Sigmoid colon (tissue), 7 donors: ENCODE results near the gene CZIB. TPM values are rescaled to one million over a fixed set of nuclear protein-coding genes. Genes with fewer than 3 reads are reported as not detected.

Source experiments
- DNase-seq: peaks from one replicate; pipeline ENCODE4 v3.0.0-alpha.2; 2019
- H3K27ac ChIP-seq, 4 donors: fragments of 200-600 bp; sonication (generic); one replicate each; pipeline ENCODE4 v1.5.1; 2016 to 2019; ENCODE audit warnings: mild to moderate bottlenecking in 1 of 4
- H3K27me3 ChIP-seq, 3 donors: fragments of 200-600 bp; sonication (generic); one replicate each; pipeline ENCODE4 v1.5.1; 2019; ENCODE audit warnings: mild to moderate bottlenecking in 1 of 3
- H3K36me3 ChIP-seq, 4 donors: fragments of 200-600 bp; sonication (generic); one replicate each; pipeline ENCODE4 v1.5.1; 2016 to 2019
- H3K4me1 ChIP-seq, 4 donors: fragments of 200-600 bp; sonication (generic); one replicate each; pipeline ENCODE4 v1.5.1; 2017 to 2019
- H3K4me3 ChIP-seq, 4 donors: fragments of 200-600 bp; sonication (generic); one replicate each; pipeline ENCODE4 v1.5.1; 2017 to 2019; ENCODE audit warnings: mild to moderate bottlenecking in 2 of 4, moderate library complexity in 1 of 4
- H3K9me3 ChIP-seq, 4 donors: fragments of 200-600 bp in 3 of 4; sonication (generic) in 3 of 4; one replicate each; pipeline versions ENCODE4 v1.5.1 to v1.6.1; 2013 to 2019
- EP300 ChIP-seq, 4 donors: sonication (generic); formaldehyde crosslinking; IDR thresholded peaks; one replicate each; pipeline ENCODE4 v1.6.1; 2017; ENCODE audit warnings: antibody characterized with exemption in 4 of 4
- POLR2A ChIP-seq, 2 donors: fragments of 450-650 bp; IDR thresholded peaks; one replicate each; pipeline ENCODE4 v1.6.1; 2016; ENCODE audit warnings: antibody characterized with exemption in 2 of 2, mild to moderate bottlenecking in 2 of 2, moderate library complexity in 2 of 2
- POLR2AphosphoS5 ChIP-seq, 4 donors: sonication (generic); formaldehyde crosslinking; IDR thresholded peaks; one replicate each; pipeline ENCODE4 v1.6.1; 2017; ENCODE audit warnings: antibody characterized with exemption in 4 of 4
- WGBS, 2 donors: extraction: QIAGEN DNeasy Blood & Tissue Kit; methylation state at CpG; one replicate each; pipeline ENCODE4 v1.1.7; 2013; 5-methylcytosine and 5-hydroxymethylcytosine counted together
- intact Hi-C: fragments of 100-400 bp; cut with DNase I; formaldehyde crosslinking; loops from one replicate; pipeline ENCODE4 v1.15.1; 2023
- polyA plus RNA-seq, 3 donors: library from polyadenylated mRNA; stranded (reverse); fragments of 200-250 nt; gene quantifications; one replicate each; pipeline ENCODE4 v1.2.3, GENCODE V29; 2013
- total RNA-seq, 4 donors: library from RNA; depleted of rRNA; stranded (reverse); fragments of >200 nt; gene quantifications; one replicate each; pipeline ENCODE4 v1.1.0, GENCODE V29; 2016
- TF ChIP-seq, protein P1 (sequence below), 4 experiments: fragments of 450-650 bp in 3 of 4; fragments of 200-600 bp in 1 of 4; IDR thresholded peaks; one replicate each; pipeline ENCODE4 v1.5.1; 2016 to 2019; ENCODE audit warnings: antibody characterized with exemption in 4 of 4, mild to moderate bottlenecking in 3 of 4, moderate library complexity in 2 of 4
- donor health status: healthy with polysubstance abuse.
- donor health status: Bipolar disorder and iron deficiency.
- donor health status: healthy.

The CZIB gene
- total and polyA plus RNA-seq, 7 donors, result 49.4 to 95.6 (median 79.2) TPM

DNA sequence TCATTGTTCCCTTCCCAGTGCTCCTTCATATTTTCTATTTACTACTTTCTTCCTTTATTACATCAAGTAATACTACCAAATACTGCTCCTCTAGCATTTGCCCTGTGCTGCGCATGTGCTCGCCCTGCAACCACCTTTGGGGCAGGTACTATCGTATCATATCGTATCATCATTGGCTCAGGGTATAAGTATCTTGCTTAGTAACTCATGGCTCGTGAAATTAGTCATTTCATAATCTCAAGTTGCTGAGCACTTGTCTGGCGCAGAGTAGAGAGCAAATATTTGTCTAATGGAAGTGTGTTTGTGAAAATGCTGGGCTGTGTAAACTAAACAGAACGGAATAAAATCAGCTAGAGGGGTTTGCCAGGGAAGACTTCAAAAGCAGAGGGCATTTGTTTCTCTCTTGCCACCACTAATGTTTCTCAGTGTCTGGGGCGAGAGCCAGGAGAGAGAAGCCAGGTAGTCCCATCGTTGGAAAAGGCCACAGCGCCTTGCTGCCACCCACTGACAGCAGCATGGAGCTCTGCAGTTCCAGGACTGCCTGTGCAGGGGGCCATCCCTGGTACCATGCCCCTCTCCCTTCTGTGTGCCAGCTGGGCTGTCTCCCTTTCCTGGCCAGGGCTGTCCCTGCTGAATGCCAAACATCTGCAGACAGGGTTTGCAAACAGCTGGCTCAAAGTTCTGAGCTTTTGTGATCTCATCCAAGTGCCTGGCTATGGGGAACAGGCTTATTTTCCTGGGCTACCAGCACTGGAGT, 43.8 kb downstream of the CZIB start:
- TF ChIP-seq EP300 (IDR thresholded peaks at IDR 0.05), result no peak
- TF ChIP-seq, protein P1, sequence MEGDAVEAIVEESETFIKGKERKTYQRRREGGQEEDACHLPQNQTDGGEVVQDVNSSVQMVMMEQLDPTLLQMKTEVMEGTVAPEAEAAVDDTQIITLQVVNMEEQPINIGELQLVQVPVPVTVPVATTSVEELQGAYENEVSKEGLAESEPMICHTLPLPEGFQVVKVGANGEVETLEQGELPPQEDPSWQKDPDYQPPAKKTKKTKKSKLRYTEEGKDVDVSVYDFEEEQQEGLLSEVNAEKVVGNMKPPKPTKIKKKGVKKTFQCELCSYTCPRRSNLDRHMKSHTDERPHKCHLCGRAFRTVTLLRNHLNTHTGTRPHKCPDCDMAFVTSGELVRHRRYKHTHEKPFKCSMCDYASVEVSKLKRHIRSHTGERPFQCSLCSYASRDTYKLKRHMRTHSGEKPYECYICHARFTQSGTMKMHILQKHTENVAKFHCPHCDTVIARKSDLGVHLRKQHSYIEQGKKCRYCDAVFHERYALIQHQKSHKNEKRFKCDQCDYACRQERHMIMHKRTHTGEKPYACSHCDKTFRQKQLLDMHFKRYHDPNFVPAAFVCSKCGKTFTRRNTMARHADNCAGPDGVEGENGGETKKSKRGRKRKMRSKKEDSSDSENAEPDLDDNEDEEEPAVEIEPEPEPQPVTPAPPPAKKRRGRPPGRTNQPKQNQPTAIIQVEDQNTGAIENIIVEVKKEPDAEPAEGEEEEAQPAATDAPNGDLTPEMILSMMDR (IDR thresholded peaks at IDR 0.05), result peak in 3 of 4 experiments; percentile 19 to 41 (median 41)
- TF ChIP-seq POLR2AphosphoS5 (IDR thresholded peaks at IDR 0.05), result peak in 1 of 4 donors; percentile 38
- no peak for TF ChIP-seq POLR2A (IDR thresholded peaks at IDR 0.05)
- Histone ChIP-seq H3K27ac (peak overlapping the region in 3 of 4 donors; percentile 62 to 67 (median 62)), H3K9me3 (no peaks in the 10 kb centered on the region), H3K36me3 (no peaks in the 10 kb centered on the region), H3K27me3 (no peaks in the 10 kb centered on the region), H3K4me3 (no peak overlapping the region), H3K4me1 (peaks cover 0 to 40% (median 33%) of the 10 kb centered on the region in 4 donors)
- 58 to 69% methylated on average over 10 of the region's 10 CpGs for WGBS, 2 donors
- intact Hi-C loops, result loop anchor here (2.0 to 10.0 kb wide), 3 partner anchors 72 to 164 kb away; partner anchors contain the start of gene PODN
- DNase-seq, result peak; percentile 81

DNA sequence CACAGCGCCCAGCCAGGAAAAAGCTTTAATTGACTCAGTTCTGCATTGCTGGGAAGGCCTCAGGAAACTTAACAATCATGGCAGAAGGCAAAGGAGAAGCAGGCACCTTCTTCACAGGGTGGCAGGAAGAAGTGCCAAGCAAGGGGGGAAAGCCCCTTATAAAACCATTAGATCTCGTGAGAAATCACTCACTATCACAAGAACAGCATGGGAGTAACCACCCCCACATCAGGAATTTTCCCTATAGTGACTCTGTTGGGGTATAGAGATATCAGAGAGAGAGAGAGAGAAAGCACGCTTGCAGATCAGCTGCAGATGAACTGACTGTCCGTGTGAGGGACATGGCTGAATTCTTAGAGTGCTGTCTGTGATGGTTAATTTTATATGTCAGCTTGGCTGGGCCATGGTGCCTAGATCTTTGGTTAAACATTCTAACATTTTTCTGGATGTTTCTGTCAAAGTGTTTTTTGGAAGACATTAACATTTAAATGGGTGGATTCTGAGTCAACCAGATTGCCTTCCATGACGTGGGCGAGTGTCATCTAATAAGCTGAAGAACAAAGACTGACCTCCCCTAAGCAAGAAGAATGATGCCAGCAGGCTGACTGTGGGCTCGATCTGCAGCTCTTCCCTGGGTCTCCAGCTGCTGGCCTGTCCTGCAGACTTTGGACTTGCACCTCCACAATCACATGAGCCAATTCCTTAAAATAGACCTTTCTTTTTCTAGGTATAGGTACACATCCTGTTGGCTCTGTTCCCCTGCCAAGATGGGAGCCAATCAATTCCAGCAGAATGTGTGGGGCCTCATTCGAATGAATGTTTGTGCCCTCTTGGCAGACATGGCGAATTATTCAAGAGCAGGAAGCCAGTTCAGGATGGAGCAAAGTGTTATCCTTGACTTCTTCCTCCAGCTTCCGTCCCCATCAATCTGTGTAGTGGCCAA, 45.2 kb downstream of the CZIB start:
- WGBS, 2 donors, result 66 to 72% methylated on average over 10 of the region's 10 CpGs
- Histone ChIP-seq H3K4me1 (peaks cover 0 to 42% (median 33%) of the 10 kb centered on the region in 4 donors), H3K4me3 (no peak overlapping the region), H3K27me3 (no peaks in the 10 kb centered on the region), H3K9me3 (no peaks in the 10 kb centered on the region), H3K36me3 (no peaks in the 10 kb centered on the region), H3K27ac (peak overlapping the region in 2 of 4 donors; percentile 62 to 67)
- no peak for DNase-seq
- intact Hi-C loops, result loop anchor here (5.0 to 10.0 kb wide), 2 partner anchors 70 to 163 kb away; no protein-coding TSS in a partner anchor
- TF ChIP-seq POLR2A (IDR thresholded peaks at IDR 0.05) (no peak), EP300 (IDR thresholded peaks at IDR 0.05) (no peak), POLR2AphosphoS5 (IDR thresholded peaks at IDR 0.05) (no peak)
- TF ChIP-seq, protein P1 (IDR thresholded peaks at IDR 0.05), result no peak

- DNase-seq, result no peak
- Histone ChIP-seq H3K36me3 (no peaks in the 10 kb centered on the region), H3K27me3 (no peaks in the 10 kb centered on the region), H3K4me1 (peaks cover 0 to 42% (median 32%) of the 10 kb centered on the region in 4 donors), H3K9me3 (no peaks in the 10 kb centered on the region), H3K27ac (peak overlapping the region in 3 of 4 donors; percentile 0 to 59 (median 50)), H3K4me3 (no peak overlapping the region)
- intact Hi-C loops, result loop anchor here (10.0 kb wide), 1 partner anchor 68 kb away; no protein-coding TSS in a partner anchor
- 15 to 33% methylated on average over 6 of the region's 6 CpGs for WGBS, 2 donors
- TF ChIP-seq POLR2AphosphoS5 (IDR thresholded peaks at IDR 0.05) (peak in 2 of 4 donors; percentile 14 to 36), EP300 (IDR thresholded peaks at IDR 0.05) (no peak)
These were observed 47.9 kb downstream of the CZIB start for GRCh38 chr1:53172426-53173128.

- Histone ChIP-seq H3K4me3 (no peak overlapping the region), H3K27ac (no peak overlapping the region), H3K9me3 (no peaks in the 10 kb centered on the region), H3K27me3 (no peaks in the 10 kb centered on the region), H3K36me3 (no peaks in the 10 kb centered on the region), H3K4me1 (peaks cover 0 to 5% (median 2%) of the 10 kb centered on the region in 4 donors)
- 68 to 73% methylated on average over 8 of the region's 8 CpGs for WGBS, 2 donors
- no peak for TF ChIP-seq EP300 (IDR thresholded peaks at IDR 0.05)
- TF ChIP-seq, protein P1 (IDR thresholded peaks at IDR 0.05), result no peak
- no peak for TF ChIP-seq POLR2AphosphoS5 (IDR thresholded peaks at IDR 0.05)
- TF ChIP-seq POLR2A (IDR thresholded peaks at IDR 0.05), result no peak
- no peak for DNase-seq
- intact Hi-C loops, result no loop called here
These were observed 53.5 kb downstream of the CZIB start for GRCh38 chr1:53166912-53167311.
